IPS DF 4.7 (cell line): ENCODE results near the gene CDC25C.
"Not testable (repeated sequence)": the region's sequence is repeated elsewhere in the genome, so short reads cannot be mapped to it uniquely, and the experiment has no call there.

ENCODE experiments used
- DNase-seq: peaks from one replicate; pipeline ENCODE4 v3.0.0-alpha.2; 2013; ENCODE audit warnings: low spot score; ENCODE audit errors: extremely low read depth

Gene CDC25C

DNA sequence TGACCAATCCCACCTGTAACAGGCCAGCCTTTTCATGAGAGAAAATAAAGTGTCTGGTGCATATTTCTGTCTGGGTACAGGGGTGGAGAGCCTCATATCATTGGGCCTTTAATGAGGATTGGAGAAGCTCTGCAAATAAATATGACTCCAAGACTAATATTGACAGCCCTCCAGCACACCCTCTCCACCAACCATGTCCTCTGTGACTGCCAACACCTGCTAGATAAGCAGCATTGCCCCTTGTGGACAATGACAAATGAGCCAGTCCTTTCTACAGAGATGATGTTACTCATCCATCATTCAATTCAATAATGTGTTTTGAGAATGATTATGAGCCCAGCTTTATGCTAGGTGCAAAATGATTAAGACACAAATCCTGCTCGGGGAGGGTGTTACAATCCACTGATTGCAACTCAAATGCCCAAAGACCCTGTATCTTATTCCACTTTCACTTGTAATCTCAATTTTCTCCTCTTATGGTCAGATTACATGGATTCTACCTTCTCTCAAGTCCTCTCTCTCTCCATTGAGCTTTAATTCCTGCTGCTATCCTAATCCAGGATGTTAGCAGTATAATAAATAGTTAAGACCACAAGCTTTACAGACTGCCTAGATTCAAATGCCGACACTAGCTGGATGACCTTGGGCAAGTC lies 55.1 kb downstream of the CDC25C start:
- DNase-seq: no peak

DNA sequence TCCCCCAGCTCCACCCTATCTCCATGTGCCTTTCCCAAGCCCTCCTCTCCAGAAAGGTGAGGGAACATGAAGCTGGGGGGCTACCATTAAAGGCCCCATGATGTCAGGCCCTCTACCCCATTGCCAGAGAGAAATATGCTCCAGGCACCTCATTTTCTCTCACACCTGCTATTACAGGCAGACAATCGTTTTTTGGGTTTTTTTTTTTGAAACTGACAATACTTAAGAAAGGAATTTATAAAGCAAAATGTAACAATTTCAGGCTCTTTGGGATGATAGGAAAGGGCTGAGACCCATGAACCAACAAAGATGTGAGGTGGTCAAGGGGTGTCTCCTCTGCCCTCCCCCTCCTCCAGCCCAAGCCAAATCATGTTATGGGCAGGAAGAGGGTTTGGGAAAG lies 55.7 kb downstream of the CDC25C start:
- DNase-seq: no peak

DNA sequence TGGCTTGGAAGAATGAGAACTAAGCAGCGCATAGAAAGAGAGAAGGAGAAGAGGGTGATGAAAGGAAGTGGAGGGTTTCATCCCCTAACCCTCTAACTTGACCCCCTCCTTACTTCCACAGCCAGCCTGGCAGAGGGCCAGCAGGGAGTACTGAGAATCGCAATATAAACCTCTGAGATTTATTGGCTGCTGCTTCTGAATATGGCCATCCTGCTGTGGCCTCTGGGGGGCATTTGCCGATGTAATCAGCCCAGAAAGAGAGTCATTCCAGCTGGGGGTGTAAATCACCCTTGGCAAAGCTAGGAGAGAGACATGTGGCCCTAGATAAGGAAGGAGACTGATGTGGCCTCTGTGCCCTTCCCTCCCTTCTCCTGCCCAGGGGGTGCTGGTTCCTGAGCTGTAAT lies 56.2 kb downstream of the CDC25C start:
- DNase-seq: no peak

DNA sequence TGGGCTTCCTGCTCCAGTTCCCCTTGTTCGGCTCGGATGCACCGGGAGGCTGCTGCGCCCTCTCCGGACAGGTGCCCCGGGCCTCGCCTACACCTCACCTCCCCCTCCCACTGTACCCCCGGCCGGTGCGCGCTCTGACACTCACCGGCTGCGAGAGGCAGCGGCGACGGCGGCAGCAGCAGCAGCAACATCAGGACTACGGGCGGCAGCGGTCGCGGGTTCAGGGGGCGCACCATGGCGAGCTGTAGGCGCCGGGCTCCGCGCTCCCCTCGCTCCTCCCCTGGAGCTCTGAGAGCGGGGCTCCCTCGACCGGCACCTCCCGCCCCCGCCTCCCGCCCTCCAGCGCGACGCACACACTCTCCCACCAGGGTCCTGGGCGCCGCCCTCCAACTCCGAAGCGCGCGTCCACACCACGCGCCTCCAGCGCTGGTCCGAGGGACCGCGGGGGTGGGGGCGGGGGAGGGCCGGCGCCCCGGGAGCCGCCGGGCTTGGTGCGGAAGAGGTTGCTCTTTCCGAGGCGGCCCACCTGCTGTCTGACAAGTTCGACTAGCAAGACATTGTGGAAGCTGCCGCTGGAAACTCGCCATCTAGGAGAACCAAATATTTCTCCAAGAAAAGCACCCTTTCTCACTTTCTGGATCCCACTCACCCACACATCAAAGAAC lies 57.3 kb downstream of the CDC25C start, which contains the start of gene GFRA3:
Gene GFRA3, minus strand, starts transcription at position 433 of the 665 bp plus-strand sequence. Its CDS starts 197 bp downstream, at position 236.
- DNase-seq: no peak

DNA sequence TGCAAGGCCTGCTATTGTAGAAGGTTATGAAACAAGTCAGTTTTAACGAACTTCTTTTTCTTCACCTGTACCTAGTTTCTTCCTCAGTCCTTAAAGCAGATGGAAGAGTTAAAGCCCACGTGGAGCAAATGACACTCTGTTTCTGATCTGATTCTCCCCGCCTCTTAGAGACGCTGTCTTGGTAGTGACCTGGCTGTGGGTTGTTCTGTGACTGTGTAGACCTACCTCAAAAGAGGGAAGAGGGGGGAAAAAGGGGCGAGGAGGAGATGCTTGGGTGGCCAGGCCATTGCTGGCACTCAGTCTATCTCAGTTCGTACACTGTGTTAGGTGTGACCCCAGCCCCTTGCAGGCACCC lies 57.8 kb downstream of the CDC25C start:
- DNase-seq: no peak

DNA sequence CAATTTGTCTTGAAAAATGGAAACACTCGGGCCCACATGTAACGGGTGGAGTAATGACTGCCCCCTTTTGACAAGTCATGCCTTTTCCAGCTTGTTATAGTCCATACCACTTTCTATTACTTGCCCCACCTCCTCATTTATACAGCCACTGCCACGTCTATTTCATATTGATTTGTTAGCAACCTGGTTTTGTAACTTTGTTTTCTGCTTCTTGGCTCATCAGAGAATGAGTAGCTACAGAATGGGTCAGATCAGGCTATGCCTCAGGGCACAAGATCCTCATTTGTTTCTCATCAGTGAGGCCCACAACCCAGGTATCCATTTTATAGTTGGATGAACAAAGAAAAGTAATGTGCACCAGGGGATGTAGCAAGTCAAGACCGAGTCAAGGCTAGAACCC lies 58.9 kb downstream of the CDC25C start:
- DNase-seq: no peak

DNA sequence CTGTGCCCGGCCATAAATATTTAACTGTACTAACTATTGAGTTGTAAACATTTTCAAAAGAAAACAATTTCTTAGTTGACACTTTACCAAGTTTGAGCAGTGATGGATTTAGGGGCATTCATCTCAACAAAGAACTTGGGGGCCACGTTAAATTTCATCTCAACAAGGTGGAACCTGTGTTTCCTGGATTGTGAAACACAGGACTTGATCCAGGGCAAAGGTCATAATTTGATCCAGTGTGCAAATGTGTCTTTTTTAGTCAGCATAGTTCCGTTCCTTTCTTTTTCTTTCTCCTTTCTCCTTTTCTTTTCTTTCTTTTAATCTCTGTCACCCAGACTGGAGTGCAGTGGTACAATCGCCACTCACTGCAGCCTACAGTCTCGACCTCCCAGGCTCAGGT lies 60.3 kb downstream of the CDC25C start:
- DNase-seq: no peak

DNA sequence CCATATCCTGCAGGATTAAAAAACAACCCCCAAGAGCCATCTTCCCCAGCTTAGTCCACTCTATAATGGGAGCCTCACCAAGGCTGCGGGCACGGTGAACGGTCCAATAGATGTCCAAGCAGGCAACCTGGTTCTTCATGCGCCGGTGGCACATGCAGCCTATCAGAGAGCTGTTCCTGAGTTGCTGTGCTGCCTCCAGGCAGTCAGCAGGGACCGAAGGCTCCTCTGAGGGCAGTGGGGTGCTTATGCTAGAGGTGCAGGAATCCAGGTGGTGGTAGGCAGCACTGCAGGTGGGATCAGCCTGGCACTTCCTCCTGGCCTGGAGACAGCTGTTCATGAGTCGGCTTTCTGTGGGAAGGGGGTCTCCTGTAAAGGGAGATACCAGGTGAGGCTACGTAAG lies 67.4 kb downstream of the CDC25C start:
- no peak for DNase-seq

DNA sequence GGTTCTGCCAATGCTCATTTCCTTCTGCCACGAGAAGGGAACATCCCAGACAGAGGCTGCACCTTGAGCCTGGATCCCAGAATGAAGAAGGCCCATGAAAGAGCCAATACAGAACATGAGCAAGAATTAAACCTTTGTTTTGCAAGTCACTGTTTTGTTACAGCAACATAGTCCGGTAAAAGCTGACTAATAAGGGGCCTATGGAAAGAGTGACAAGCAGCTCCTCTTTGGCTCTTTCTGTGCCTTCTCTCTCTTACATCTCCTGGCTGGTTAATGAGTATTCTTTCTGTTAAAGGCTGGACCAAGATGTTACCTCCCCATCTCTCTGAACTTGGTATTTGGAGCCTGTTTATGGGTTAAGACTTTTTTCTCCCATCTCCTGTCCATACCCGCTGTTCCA lies 68.0 kb downstream of the CDC25C start:
- DNase-seq: no peak

DNA sequence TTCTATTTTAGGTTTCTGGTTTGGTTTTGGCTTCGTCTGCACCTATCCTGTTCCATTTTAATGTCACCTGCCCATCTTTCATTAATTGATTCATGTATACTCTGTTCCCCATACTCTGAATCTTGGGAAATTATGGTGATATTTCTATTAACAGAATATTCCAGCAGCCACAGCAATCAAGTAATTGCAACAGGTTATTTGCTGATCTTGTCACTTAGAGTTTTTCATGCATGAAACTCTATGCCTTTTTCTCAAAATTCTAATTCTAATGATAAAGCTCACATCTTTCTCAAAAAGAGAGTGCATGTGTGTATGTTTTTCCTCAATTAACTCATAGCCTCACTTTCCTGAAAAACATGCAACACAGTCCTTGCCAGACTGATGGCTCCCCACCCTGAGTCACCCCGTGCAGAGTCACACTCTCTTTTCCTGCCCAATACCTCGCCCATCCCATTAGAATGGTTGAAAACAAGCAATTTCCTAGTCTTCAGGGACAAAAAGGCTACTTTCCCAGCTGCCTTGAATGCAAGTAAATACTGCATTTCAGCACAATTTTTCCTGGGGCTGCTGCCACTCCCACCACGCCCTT lies 72.8 kb downstream of the CDC25C start:
- no peak for DNase-seq

DNA sequence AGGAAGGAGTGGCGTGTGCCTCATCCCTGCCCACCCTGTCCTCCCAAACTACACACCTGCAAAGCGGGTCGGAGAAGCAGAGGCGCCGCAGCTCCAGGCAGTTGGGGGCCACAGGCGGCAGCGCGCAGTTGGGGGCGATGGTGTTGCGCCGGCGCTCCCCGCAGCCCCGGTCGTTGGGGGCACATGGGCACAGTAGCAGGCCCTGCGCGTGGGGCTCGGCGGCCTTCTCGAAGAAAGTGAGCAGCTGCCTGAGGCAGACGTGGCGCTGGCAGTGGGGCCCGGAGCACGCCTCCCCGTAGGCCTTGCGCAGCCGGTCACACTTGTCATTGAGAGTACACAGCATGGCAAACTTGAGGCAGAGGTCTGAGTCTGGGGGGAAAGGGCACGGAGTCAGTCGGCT lies 74.0 kb downstream of the CDC25C start:
- DNase-seq: no peak

DNA sequence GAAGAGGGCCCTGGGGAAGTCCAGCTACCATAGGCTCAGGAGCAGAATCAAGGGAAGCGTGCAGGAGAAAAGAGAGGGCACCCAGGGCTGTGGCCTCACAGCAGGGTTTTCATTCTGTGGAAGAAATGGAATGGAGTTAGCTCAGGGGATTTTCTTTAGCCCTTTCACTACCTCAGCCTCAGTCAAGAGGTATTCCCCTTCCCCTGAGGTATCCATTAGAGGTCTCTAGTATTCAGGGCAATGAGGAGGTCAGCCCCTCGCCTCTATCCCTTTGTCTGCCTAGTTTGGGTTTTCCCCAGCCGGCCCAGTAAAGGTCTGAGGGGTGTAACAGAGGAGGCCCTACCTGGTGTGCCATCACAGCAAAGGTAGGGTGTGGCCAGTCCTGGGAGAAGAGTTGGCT lies 78.7 kb downstream of the CDC25C start:
- no peak for DNase-seq

DNA sequence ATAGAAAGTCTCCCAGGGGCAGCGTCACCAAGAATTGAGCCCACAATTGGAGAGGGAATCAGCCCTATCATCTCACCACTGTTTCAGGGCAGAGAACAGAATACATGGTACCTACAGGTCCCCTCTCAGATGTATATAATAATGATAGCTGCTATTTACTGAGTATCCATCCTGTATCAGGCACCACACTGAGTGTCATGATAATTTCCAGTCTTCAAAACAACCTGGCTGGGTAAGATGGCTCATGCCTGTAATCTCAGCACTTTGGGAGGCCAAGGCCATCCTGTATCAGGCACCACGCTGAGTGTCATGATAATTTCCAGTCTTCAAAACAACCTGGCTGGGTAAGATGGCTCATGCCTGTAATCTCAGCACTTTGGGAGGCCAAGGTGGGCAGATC lies 83.8 kb downstream of the CDC25C start:
- not testable (repeated sequence) for DNase-seq

DNA sequence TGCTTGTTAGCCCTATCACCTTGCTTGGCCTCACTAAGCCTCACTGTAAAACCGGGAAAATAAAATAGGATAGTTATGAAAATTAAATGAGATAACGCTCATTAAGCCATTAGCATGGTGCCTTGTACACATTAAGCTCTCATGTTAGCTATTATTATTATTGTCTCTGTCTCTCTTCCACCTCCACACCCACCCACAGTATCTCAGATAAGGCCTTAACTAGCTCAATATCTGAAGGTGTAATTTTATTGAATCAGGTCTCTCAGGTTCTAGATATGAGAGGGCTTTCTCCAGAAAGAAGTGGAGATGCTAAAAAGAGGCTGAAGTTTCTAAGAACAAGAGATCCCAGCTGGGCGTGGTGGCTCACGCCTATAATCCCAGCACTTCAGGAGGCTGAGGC lies 84.8 kb downstream of the CDC25C start:
- no peak for DNase-seq

DNA sequence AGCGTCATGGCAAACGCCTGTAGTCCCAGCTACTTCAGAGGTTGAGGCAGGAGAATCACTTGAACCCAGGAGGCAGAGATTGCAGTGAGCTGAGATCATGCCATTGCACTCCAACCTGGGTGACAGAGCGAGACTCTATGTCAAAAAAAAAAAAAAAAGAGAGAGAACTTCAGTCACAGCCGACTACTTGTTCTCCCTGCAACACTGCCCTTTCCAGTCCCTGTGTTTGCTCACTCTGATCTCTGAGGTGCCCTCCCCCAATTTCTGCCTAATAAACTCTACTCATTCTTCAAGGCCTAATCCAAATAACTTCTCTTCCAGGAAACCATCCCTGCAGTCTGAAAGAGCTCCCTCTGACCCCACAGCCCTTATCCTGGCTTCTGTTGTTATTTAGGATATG lies 85.3 kb downstream of the CDC25C start:
- DNase-seq: no peak

DNA sequence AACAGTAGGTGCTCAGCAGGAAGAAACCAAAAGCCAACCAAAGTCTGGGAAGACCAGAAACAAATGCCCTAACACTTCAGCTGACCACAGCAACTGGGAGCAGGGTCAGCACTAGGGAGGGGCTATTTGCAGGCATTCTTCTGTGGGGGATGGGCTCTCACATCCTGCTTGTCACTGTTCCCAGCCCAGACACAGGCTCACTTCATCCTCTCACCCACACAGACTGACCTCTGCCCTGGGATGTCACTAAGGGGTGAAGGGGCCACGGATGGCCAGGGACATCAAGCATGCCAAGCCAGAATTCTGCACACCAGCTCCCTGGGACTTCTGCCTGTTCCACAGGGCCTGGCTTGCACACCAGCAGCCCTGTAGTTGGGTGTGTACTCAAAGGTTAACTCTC lies 85.9 kb downstream of the CDC25C start:
- DNase-seq: no peak

DNA sequence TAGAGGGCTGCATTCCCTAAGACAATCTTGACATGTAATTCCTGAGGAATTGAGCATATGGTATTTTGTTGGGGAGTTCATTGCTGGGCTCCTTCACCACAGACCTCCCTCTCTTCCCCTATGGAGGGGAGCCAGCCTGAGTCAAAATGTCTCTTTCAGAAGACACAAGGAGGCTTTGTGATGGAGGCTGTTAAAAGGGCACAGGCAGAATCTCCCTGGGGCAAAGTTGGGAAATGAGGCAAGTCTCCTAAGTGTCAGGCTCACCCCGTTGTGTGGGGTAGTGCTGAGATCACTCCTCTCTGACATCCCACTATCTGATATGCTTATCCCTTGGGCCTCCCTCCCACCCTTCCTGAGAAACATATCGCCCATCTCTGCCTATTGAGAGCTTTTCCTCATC lies 87.8 kb downstream of the CDC25C start:
- no peak for DNase-seq

DNA sequence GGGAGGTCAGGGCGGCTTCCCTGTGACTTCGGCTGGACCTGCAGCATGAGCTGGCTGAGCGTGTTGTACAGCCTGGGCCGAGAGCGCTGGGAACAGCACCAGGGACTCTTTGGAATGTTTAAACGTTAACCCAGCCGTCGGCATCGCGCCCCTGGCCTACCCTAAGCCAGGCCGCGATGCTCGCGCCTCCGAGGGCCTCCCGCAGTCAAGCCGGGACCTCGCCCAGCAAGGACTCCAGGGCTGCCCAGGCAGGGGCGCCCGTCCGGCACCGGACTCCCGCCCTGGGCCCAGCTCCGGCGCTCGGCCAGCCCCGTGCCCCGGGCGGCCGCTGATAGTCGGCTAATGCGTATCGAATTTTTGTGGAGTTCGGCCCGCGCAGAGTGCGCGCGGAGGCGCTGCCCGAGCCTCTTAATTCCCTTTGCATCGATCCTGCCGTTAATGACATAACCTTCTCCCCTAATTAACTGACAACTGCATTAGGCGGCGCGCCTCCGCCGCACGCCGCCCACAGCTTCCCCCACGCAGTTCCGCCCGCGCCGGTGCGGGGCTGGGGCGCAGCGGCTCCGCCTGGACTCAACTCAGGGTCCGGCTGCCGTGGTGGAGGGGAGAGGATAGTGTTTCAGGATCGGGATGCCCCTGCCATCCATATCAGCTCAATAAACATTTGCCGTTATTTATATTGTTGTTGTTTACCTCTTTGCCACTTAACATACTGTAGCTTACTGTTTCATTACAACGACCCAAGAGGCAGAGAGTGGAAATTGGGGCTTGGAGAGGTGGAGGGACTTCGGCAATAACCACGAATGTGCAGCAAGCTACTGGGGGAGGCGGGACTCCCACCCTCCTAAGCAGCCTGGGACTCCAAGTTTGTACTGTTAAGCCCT lies 89.7 kb downstream of the CDC25C start:
- no peak for DNase-seq

DNA sequence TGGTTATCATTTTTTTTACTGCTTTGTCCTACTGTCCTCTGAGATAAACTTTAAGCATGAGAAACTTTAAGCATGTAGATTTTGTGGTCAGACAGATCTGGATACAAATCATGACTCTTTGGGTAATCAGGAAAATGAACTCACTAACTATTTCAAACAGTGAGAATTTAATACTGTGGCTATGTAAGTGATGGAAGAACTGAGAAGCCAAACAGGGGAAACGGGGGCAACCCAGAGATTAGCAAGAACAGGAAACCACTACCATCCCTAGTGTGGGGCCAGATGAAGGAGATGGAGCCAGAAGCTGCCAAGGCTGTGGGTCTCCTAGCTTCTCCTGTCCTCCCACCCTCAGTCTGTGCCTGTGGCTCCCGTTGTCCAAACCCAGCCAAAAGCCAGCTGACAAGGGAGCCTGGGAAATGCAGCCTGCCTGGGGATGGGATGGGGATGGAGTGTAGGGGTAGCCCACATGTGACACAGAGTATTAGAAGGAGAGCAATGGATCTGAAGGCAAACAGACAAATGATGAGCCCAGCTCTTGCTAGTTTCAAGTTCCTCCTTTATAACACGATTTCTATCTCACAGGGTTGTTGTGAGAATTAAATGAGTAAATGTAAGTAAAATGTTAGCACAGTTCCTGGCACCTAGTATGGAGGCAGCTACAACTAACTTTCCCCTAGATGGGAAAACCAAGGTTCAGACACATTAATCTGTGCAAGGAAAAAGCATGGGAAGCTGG lies 90.8 kb downstream of the CDC25C start:
- DNase-seq: no peak

DNA sequence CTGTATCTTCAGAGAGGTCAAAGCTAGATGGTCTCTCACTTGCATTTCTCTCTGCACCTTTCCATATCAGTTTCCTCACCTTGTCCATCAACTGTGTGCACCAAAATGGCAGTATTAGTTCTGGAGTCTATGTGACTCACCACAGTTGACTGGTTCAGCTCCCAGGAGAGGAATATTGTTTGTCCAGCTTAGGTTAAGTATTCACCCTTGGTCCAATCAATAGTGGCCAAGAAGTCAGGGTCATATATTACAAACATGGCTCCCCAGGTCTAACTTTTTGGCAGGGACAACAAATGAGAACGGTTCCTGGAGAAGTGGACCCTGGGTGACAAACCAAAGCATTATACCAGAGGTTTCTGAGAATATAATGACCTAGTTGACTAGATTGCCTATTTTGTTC lies 93.6 kb downstream of the CDC25C start:
- no peak for DNase-seq
